Stimulated activated CD8-positive, alpha-beta memory T cell treated with anti-CD3 and anti-CD28 coated beads, Interleukin-4, amount 100 ng/mL, for 48 hours (primary cell): ENCODE measurements around the gene C1orf21.

Experiments
- DNase-seq: peaks from one replicate; pipeline ENCODE4 v3.0.0-alpha.2; 2020

C1orf21 gene

GRCh38 chr1:184387476-184388318 is 868 bp downstream of the C1orf21 start:
- peak; percentile 50 for DNase-seq

- DNase-seq: no peak
Measured at GRCh38 chr1:184388319-184388889, 1.6 kb downstream of the C1orf21 start.

GRCh38 chr1:184388971-184389370 is 2.1 kb downstream of the C1orf21 start:
- no peak for DNase-seq

GRCh38 chr1:184389446-184389845 is 2.6 kb downstream of the C1orf21 start:
- DNase-seq: no peak

- no peak for DNase-seq
Measured at GRCh38 chr1:184390889-184391288, 4.1 kb downstream of the C1orf21 start.

- no peak for DNase-seq
Measured at GRCh38 chr1:184392067-184392466, 5.2 kb downstream of the C1orf21 start.

GRCh38 chr1:184392779-184393522 is 6.1 kb downstream of the C1orf21 start:
- no peak for DNase-seq

GRCh38 chr1:184393962-184394361 is 7.1 kb downstream of the C1orf21 start:
- DNase-seq: no peak

GRCh38 chr1:184395370-184395769 is 8.5 kb downstream of the C1orf21 start:
- no peak for DNase-seq

- no peak for DNase-seq
Measured at GRCh38 chr1:184395937-184396480, 9.2 kb downstream of the C1orf21 start.

GRCh38 chr1:184399192-184399847 is 12.5 kb downstream of the C1orf21 start:
- DNase-seq: no peak

- DNase-seq: no peak
Measured at GRCh38 chr1:184403961-184404726, 17.3 kb downstream of the C1orf21 start.

- DNase-seq: no peak
Measured at GRCh38 chr1:184404727-184405027, 17.8 kb downstream of the C1orf21 start.

GRCh38 chr1:184405094-184405800 is 18.4 kb downstream of the C1orf21 start:
- DNase-seq: no peak

GRCh38 chr1:184405801-184406142 is 18.9 kb downstream of the C1orf21 start:
- no peak for DNase-seq

GRCh38 chr1:184406479-184406878 is 19.6 kb downstream of the C1orf21 start:
- DNase-seq: no peak

- DNase-seq: no peak
Measured at GRCh38 chr1:184407816-184408510, 21.1 kb downstream of the C1orf21 start.

- no peak for DNase-seq
Measured at GRCh38 chr1:184408580-184408979, 21.8 kb downstream of the C1orf21 start.

GRCh38 chr1:184409011-184409410 is 22.2 kb downstream of the C1orf21 start:
- no peak for DNase-seq

GRCh38 chr1:184412472-184412871 is 25.6 kb downstream of the C1orf21 start:
- no peak for DNase-seq

- DNase-seq: no peak
Measured at GRCh38 chr1:184416481-184416880, 29.7 kb downstream of the C1orf21 start.
